ENCODE results near the gene CYLD.

CYLD gene

GRCh38 chr16:50739031-50739430, 2.9 kb upstream of the CYLD start:
- H3K27ac Mint-ChIP-seq, result peak overlapping the region; percentile 91
- no peak overlapping the region for H3K4me3 Mint-ChIP-seq
- intact Hi-C loops (cut with micrococcal nuclease), result no loop called here
- H3K4me1 Mint-ChIP-seq (ENCODE audit: low read depth), result peaks cover 82% of the 10 kb centered on the region
- H3K36me3 Mint-ChIP-seq (ENCODE audit: low read depth), result peaks cover 44% of the 10 kb centered on the region
- no peaks in the 10 kb centered on the region for H3K9me3 Mint-ChIP-seq
- H3K27me3 Mint-ChIP-seq, result no peaks in the 10 kb centered on the region

DNA sequence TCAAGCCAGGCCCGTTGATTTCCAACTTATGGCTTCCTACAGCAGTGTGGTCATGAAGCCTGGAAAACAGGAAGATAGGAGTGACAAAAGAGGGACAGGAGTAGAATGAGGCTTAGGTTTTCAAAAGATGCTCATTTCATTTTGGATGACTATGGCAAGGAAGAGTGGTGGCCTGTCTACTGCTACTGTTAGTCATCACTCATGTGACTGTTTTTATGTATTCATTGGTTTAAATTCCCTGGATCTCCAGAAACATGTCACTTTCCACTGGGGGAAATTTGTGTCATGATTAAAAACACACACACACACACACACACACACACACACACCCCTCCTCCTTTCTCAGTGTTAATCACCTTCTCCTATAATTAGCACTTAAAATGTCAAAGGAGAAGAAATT, 1.1 kb upstream of the CYLD start:
- Mint-ChIP-seq H3K27ac (peak overlapping the region; percentile 91), H3K4me3 (peak overlapping the region; percentile 77), H3K4me1 (ENCODE audit: low read depth) (peaks cover 81% of the 10 kb centered on the region), H3K36me3 (ENCODE audit: low read depth) (peaks cover 40% of the 10 kb centered on the region), H3K9me3 (no peaks in the 10 kb centered on the region), H3K27me3 (no peaks in the 10 kb centered on the region)
- intact Hi-C loops (cut with micrococcal nuclease), result loop anchor here (1.0 to 10.0 kb wide), 5 partner anchors 31 to 376 kb away; partner anchors contain the start of genes BRD7 and NKD1

DNA sequence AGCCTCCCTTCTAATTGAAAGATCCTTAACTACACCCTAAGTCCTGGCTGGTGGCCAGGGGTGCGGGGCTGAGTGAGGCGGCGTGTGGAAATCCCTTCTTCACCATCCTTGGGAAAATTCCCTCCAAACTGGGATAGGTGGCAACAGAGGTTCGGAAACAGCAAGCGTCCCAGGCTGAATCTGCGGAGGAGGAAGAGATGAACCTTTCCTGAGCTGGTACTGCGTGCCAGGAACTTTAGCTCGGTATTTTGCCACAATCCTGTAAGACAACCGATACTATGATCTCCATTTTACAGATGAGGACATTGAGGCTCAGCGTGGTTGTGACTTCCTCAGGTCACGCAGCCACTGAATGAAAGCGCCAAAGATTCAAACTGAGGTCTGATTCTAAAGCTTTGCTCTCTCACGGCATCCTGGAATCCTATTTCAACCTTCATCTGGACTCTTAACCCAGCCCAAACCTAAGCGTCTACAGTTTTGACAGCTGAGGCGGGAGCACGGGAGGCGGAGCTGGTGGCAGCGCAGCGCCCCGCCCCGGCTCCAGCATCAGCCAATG, 583 bp upstream of the CYLD start:
- Mint-ChIP-seq H3K9me3 (no peaks in the 10 kb centered on the region), H3K27ac (peak overlapping the region; percentile 91), H3K4me3 (peak overlapping the region; percentile 77), H3K36me3 (ENCODE audit: low read depth) (peaks cover 41% of the 10 kb centered on the region), H3K27me3 (no peaks in the 10 kb centered on the region), H3K4me1 (ENCODE audit: low read depth) (peaks cover 76% of the 10 kb centered on the region)
- intact Hi-C loops (cut with micrococcal nuclease), result loop anchor here (1.0 to 10.0 kb wide), 5 partner anchors 32 to 377 kb away; partner anchors contain the start of genes BRD7 and NKD1

DNA sequence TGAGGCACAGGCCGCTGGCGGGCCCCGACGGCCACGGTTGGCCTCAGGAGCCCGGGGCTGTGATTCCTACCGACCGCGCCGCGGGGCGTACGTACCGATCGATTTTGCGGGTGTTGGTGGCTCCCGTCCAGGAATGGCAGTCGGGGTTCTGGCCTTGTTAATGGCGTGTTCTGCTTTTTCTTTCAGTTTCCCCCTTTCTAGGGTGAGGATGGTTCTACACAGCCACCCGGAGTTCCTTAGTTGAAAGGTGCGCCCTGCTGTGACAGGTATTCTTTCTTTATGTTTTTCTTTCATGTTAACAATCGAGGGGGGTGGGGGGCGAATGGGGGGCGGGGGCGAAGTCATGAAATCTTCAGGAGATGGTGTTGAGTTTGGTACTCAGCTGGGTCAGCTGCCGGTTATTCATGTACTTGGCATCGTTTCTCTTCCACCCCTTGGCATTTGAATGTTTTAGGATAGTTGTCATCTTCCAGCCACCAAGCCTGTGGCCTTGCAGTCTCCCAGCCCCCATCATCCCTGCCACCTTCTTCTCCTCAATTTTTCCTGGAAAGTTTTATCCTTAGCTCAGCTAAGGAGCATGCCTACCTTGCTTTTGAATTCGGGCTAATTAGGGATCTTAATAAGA, 802 bp downstream of the CYLD start:
- intact Hi-C loops (cut with micrococcal nuclease), result loop anchor here (5.0 to 10.0 kb wide), 3 partner anchors 45 to 378 kb away; partner anchors contain the start of genes BRD7 and NKD1
- H3K27me3 Mint-ChIP-seq, result no peaks in the 10 kb centered on the region
- peaks cover 36% of the 10 kb centered on the region for H3K36me3 Mint-ChIP-seq (ENCODE audit: low read depth)
- peak overlapping the region; percentile 68 for H3K4me3 Mint-ChIP-seq
- H3K27ac Mint-ChIP-seq, result peak overlapping the region; percentile 91
- H3K4me1 Mint-ChIP-seq (ENCODE audit: low read depth), result peaks cover 68% of the 10 kb centered on the region
- no peaks in the 10 kb centered on the region for H3K9me3 Mint-ChIP-seq

DNA sequence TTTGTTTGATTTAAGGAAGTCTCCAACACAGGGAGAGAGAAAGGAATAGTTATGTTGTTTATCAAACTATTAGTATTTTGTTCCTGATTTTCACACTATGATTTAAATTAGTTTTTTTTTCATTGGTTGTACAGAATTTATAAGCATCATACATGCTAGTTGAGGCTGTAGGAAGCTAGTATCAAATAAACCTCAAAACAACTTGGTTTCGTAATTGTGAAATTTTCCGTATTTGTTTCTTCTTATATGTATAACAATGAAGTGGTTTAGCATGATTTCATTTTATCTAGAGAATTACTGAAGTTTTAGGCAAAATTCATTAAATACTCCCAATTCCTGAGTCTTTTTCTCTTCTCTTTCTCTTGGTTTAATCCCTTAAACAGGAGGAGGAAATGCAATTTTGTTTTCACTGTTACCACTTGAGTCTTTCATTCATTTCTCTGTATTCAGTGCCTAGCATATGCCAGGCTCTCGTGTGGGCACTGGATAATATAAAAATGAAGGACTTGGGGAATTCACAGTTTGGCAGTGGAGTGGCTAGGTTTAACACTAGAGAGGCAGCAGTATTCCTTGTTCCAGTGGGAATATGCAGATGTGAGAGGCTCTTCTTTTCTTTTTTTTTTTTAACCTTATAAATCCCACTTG, 1.8 kb downstream of the CYLD start:
- Mint-ChIP-seq H3K27me3 (no peaks in the 10 kb centered on the region), H3K4me1 (ENCODE audit: low read depth) (peaks cover 60% of the 10 kb centered on the region), H3K36me3 (ENCODE audit: low read depth) (peaks cover 36% of the 10 kb centered on the region), H3K9me3 (no peaks in the 10 kb centered on the region), H3K27ac (peak overlapping the region; percentile 91), H3K4me3 (peak overlapping the region; percentile 68)
- intact Hi-C loops (cut with micrococcal nuclease), result loop anchor here (5.0 to 10.0 kb wide), 3 partner anchors 46 to 379 kb away; partner anchors contain the start of genes BRD7 and NKD1

DNA sequence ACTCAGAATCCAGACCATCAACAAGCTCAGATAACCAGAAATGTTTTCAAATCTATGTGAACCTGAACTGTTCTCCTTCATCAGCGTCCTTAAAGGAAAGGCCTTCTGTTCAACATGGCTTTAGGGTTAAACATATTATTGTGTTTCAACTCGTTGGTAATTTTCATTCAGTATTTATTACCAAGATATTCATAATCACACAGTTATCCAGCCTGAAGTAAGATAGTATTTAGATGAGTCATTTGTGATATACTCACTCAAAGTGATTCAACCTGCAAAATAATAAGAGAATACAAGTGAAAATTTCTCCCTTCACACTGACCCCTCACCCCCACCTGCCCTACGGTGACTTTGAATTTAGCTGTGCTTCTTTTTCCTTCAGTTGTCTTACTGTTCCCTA, 3.0 kb downstream of the CYLD start:
- peaks cover 31% of the 10 kb centered on the region for H3K36me3 Mint-ChIP-seq (ENCODE audit: low read depth)
- no peaks in the 10 kb centered on the region for H3K9me3 Mint-ChIP-seq
- H3K4me3 Mint-ChIP-seq, result peak overlapping the region; percentile 21
- no peaks in the 10 kb centered on the region for H3K27me3 Mint-ChIP-seq
- intact Hi-C loops (cut with micrococcal nuclease), result loop anchor here (5.0 to 10.0 kb wide), 3 partner anchors 48 to 380 kb away; partner anchors contain the start of genes BRD7 and NKD1
- H3K27ac Mint-ChIP-seq, result peak overlapping the region; percentile 51
- peaks cover 54% of the 10 kb centered on the region for H3K4me1 Mint-ChIP-seq (ENCODE audit: low read depth)

GRCh38 chr16:50745940-50746339, 4.1 kb downstream of the CYLD start:
- H3K4me1 Mint-ChIP-seq (ENCODE audit: low read depth), result peaks cover 46% of the 10 kb centered on the region
- peaks cover 33% of the 10 kb centered on the region for H3K36me3 Mint-ChIP-seq (ENCODE audit: low read depth)
- H3K27ac Mint-ChIP-seq, result no peak overlapping the region
- intact Hi-C loops (cut with micrococcal nuclease), result loop anchor here (2.0 to 10.0 kb wide), 3 partner anchors 75 to 381 kb away; partner anchors contain the start of genes BRD7 and NKD1
- H3K27me3 Mint-ChIP-seq, result no peaks in the 10 kb centered on the region
- no peaks in the 10 kb centered on the region for H3K9me3 Mint-ChIP-seq
- H3K4me3 Mint-ChIP-seq, result no peak overlapping the region

DNA sequence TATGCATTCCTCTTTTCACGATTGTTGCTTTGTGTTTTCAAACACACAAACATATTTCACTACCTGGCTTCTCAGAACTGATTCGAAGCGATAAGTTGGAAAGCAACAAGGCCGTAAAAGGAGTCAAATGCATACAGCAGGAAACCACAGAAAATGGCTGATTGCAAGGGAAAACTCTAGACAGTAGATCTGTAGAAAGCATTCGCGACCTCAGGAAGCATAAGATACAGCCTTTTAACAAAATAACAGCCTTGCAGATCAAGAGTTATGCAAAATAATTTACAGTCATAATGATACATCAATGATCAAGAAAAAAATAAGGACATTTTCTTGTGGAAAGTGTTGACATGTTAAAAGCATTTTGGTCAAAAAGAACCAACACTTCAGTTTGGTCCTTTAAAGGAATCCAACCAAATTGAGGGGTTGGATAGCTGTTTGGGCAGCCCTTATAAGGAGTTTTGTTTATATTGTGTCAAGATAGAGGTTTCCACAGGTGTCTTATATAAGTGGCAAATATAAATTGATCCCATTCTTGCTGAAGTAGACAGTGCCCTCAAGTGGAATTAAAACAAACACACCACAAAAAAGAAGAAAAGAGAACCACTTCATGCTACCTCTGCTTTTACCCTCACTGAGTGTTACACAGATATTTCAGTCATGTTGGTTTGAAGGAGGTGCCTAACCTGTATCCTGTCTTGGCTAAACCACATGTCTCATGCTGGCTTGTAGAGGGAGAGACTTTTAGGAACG, 5.5 kb downstream of the CYLD start:
- H3K36me3 Mint-ChIP-seq (ENCODE audit: low read depth), result peaks cover 41% of the 10 kb centered on the region

DNA sequence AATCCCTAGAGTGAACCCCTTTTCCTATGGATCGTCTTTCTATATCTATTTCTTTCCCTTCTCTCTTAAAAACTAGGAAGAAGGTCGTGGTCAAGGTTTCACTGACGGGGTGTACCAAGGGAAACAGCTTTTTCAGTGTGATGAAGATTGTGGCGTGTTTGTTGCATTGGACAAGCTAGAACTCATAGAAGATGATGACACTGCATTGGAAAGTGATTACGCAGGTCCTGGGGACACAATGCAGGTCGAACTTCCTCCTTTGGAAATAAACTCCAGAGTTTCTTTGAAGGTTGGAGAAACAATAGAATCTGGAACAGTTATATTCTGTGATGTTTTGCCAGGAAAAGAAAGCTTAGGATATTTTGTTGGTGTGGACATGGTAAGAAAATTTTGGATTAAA, 9.6 kb downstream of the CYLD start:
- Mint-ChIP-seq H3K36me3 (ENCODE audit: low read depth) (peaks cover 48% of the 10 kb centered on the region), H3K27me3 (no peaks in the 10 kb centered on the region), H3K9me3 (no peaks in the 10 kb centered on the region), H3K4me3 (no peak overlapping the region), H3K4me1 (ENCODE audit: low read depth) (peaks cover 12% of the 10 kb centered on the region), H3K27ac (no peak overlapping the region)
- intact Hi-C loops (cut with micrococcal nuclease), result no loop called here

More for the DNA sequence above, 5.5 kb downstream of the CYLD start:
- intact Hi-C loops (cut with micrococcal nuclease), result loop anchor here (2.0 to 10.0 kb wide), 3 partner anchors 77 to 383 kb away; partner anchors contain the start of genes BRD7 and NKD1
- H3K9me3 Mint-ChIP-seq, result no peaks in the 10 kb centered on the region
- H3K4me3 Mint-ChIP-seq, result no peak overlapping the region
- no peak overlapping the region for H3K27ac Mint-ChIP-seq
- peaks cover 38% of the 10 kb centered on the region for H3K4me1 Mint-ChIP-seq (ENCODE audit: low read depth)
- no peaks in the 10 kb centered on the region for H3K27me3 Mint-ChIP-seq

DNA sequence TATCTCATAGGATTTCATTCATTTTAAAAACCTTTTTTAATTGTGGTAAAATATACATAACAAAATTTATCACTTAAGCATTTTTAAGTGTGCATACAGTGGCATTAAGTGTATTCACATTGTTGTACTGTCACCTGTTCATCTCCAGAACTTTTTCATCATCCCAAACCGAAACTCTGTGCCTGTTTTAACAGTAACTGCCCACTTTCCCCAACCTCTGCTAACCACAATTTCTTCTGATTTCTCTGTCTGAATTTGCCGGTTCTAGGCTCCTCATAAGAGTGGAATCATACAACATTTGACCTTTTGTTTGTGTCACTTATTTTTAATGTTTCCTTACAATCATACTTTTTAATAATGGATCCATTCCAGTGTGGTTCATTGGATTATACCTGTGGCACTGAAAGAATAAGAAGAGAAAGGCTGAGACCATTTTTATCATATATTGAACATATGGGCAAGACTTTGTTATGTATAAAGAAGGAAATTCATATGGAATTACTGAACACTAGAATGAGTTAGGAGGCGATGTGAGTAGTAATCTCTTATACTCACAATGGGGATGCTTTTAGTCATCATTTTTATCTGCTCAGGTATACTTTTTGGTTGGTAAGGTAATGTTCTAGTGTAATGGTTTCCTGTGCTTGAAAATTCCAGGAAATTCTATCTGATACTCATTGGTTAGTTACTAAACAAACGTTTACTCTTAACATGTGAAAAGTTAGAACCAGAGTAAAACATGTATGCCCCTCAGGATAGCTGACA, 10.8 kb downstream of the CYLD start:
- Mint-ChIP-seq H3K27ac (no peak overlapping the region), H3K27me3 (no peaks in the 10 kb centered on the region), H3K36me3 (ENCODE audit: low read depth) (peaks cover 50% of the 10 kb centered on the region), H3K4me1 (ENCODE audit: low read depth) (peaks cover 8% of the 10 kb centered on the region), H3K4me3 (no peak overlapping the region), H3K9me3 (no peaks in the 10 kb centered on the region)
- intact Hi-C loops (cut with micrococcal nuclease), result no loop called here

DNA sequence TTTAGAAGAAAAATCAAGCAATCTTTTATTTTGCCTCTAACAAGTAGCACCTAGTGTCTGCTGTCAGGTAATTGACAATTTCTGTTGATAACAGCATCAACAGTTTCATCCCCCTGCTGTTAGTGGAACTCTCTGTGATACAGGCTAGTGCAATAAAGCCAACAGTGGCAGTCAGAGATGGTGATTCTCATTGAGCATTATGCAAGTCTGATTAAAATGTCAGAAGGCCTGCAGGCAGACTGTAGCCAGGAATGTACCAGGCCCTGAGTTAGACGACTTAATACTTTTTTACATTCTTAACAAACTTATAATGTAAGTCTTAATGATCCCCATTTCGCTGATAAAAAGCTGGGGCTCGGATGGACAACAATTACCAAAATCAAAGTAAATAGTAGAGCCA, 14.6 kb downstream of the CYLD start:
- H3K36me3 Mint-ChIP-seq (ENCODE audit: low read depth), result peaks cover 48% of the 10 kb centered on the region
- H3K27me3 Mint-ChIP-seq, result no peaks in the 10 kb centered on the region
- H3K4me3 Mint-ChIP-seq, result no peak overlapping the region
- H3K9me3 Mint-ChIP-seq, result no peaks in the 10 kb centered on the region
- peaks cover 19% of the 10 kb centered on the region for H3K4me1 Mint-ChIP-seq (ENCODE audit: low read depth)
- intact Hi-C loops (cut with micrococcal nuclease), result no loop called here
- no peak overlapping the region for H3K27ac Mint-ChIP-seq

- intact Hi-C loops (cut with micrococcal nuclease), result no loop called here
- Mint-ChIP-seq H3K4me1 (ENCODE audit: low read depth) (peaks cover 21% of the 10 kb centered on the region), H3K4me3 (no peak overlapping the region), H3K36me3 (ENCODE audit: low read depth) (peaks cover 63% of the 10 kb centered on the region), H3K27ac (peak overlapping the region; percentile 15), H3K27me3 (no peaks in the 10 kb centered on the region), H3K9me3 (peaks cover 11% of the 10 kb centered on the region)
Measured at GRCh38 chr16:50761267-50761666, 19.4 kb downstream of the CYLD start.

DNA sequence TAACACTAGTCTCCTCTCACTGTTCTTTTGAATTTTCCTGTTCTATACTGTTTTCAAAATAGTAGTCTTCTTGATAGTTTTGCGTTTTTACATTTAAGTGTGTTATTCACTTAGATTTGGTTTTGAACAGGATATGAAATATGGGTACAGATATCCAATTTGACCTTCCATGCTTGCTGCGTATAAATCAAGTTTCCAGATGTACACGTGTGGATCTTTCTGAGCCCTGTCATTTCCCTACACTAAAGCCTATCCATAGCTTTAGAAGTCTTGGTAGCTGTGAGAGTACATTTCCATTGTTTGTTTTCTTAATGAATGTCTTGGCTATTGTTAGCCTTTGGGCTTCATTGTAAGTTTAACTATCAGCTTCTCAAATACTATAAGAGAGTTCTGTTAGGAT, 20.4 kb downstream of the CYLD start:
- intact Hi-C loops (cut with micrococcal nuclease), result no loop called here
- Mint-ChIP-seq H3K9me3 (peaks cover 18% of the 10 kb centered on the region), H3K27ac (no peak overlapping the region), H3K27me3 (no peaks in the 10 kb centered on the region), H3K4me1 (ENCODE audit: low read depth) (peaks cover 21% of the 10 kb centered on the region), H3K4me3 (no peak overlapping the region), H3K36me3 (ENCODE audit: low read depth) (peaks cover 69% of the 10 kb centered on the region)
